ENCODE data around the gene CTNNA2.

The CTNNA2 gene

GRCh38 chr2:80166483-80167171, 653.8 kb downstream of the CTNNA2 start:
- TF ChIP-seq GATA3 (IDR thresholded peaks at IDR 0.05; ENCODE audit: low read depth, low read length) (no peak), GATA2 (IDR thresholded peaks at IDR 0.05; ENCODE audit: low read depth, low read length) (no peak)

GRCh38 chr2:80167284-80167808, 654.5 kb downstream of the CTNNA2 start:
- TF ChIP-seq GATA3 (IDR thresholded peaks at IDR 0.05; ENCODE audit: low read depth, low read length): no peak
- no peak for TF ChIP-seq GATA2 (IDR thresholded peaks at IDR 0.05; ENCODE audit: low read depth, low read length)

DNA sequence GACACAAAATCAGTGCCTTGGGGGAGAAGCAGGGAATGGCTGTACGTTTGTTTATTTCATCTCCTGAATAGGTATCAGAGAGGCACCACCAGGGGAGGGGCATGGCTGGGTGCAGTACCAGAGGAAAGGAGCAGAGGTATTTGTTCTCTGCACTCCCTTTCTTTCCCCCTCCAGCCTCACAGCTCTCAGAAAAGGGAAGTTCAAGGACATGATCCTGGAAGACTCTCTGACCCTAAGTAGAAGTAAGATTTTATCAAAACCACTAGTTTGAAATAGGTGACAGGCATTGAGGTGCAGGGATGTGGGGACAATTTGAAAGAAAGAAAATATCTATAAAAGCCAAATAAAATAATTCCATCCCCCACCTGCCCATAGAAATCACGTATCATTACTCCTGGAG, 655.2 kb downstream of the CTNNA2 start:
- TF ChIP-seq GATA3 (IDR thresholded peaks at IDR 0.05; ENCODE audit: low read depth, low read length): no peak
- no peak for TF ChIP-seq GATA2 (IDR thresholded peaks at IDR 0.05; ENCODE audit: low read depth, low read length)

- no peak for TF ChIP-seq GATA2 (IDR thresholded peaks at IDR 0.05; ENCODE audit: low read depth, low read length)
- TF ChIP-seq GATA3 (IDR thresholded peaks at IDR 0.05; ENCODE audit: low read depth, low read length): no peak
These were observed 656.0 kb downstream of the CTNNA2 start for GRCh38 chr2:80168801-80169200.

DNA sequence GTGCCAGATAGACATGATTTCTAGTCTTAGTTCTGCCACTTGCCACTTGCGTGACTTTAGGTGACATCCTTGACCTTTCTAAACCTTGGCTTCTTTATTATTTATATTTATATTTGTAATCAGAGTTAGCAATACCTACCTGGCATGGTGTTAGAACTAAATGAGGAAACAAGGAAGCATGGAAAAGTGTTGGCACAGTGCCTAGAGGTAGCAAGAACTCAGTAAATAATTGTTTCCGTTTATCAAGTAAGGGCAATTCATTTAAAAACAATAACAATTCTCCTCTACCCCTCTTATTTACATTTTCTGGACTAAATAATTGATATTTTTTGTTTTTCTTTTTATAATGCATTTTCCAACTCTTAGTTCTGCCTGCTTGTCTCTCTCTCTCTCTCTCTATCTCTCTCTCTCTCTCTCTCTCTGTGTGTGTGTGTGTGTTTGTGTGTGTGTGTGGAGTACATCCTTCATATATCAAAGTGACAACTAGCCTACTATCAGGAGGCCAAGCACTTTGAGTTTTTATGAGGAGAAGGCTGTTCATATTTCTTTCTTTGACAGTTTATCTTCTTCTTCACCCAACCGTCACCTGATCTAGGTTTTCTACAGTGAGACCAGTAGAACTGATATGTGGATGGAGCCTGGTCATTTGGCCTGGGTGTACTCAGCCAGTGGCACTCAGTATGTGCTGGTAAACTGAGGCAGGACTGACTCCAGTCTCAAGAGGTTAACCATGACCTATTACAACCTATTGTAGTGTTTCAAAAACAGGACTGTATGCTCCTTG, 657.2 kb downstream of the CTNNA2 start:
- TF ChIP-seq GATA2 (IDR thresholded peaks at IDR 0.05; ENCODE audit: low read depth, low read length): no peak
- no peak for TF ChIP-seq GATA3 (IDR thresholded peaks at IDR 0.05; ENCODE audit: low read depth, low read length)

- TF ChIP-seq GATA2 (IDR thresholded peaks at IDR 0.05; ENCODE audit: low read depth, low read length) (no peak), GATA3 (IDR thresholded peaks at IDR 0.05; ENCODE audit: low read depth, low read length) (no peak)
These were observed 672.2 kb downstream of the CTNNA2 start for GRCh38 chr2:80185091-80185490.

- no peak for TF ChIP-seq GATA2 (IDR thresholded peaks at IDR 0.05; ENCODE audit: low read depth, low read length)
- TF ChIP-seq GATA3 (IDR thresholded peaks at IDR 0.05; ENCODE audit: low read depth, low read length): no peak
These were observed 673.4 kb downstream of the CTNNA2 start for GRCh38 chr2:80186262-80186661.

DNA sequence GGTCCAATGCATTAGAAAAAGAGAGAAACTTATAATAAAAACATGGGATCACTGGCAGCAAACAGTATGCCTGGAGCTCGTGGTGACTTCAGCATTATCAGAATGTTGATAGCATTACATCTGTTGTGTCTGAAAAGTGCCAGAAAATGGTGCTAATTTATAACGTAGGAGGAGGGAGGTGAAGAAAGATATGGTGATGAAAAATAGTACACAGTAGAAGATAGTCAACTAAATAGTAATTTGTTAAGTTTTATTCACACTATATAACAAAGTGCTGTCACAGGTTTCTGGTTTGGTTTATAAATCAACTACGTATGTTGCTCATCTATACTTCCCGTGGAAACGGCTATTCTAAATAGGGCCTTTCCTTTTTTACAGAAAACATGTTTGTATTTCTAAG, 674.3 kb downstream of the CTNNA2 start:
- TF ChIP-seq GATA2 (IDR thresholded peaks at IDR 0.05; ENCODE audit: low read depth, low read length): no peak
- TF ChIP-seq GATA3 (IDR thresholded peaks at IDR 0.05; ENCODE audit: low read depth, low read length): no peak

DNA sequence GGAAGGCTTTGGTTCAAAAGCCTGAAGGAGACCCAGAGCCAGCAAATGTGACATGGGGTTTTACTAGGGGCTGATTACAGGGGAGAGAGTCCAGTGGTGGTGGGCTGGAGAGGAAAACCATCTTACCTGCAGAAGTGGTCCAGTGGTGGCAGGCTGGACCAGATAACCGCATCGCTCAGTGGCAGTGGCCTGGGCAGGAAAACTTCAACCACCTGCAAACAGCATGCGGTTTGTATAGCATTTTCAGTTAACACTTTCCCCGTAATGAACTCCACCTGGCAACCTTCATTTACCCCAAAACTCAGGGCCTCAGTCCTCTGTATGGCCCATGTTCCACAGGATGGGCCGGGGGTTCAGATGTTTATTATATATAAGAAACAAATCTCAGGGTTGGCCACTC, 677.3 kb downstream of the CTNNA2 start:
- no peak for TF ChIP-seq GATA3 (IDR thresholded peaks at IDR 0.05; ENCODE audit: low read depth, low read length)
- no peak for TF ChIP-seq GATA2 (IDR thresholded peaks at IDR 0.05; ENCODE audit: low read depth, low read length)

- no peak for TF ChIP-seq GATA2 (IDR thresholded peaks at IDR 0.05; ENCODE audit: low read depth, low read length)
- TF ChIP-seq GATA3 (IDR thresholded peaks at IDR 0.05; ENCODE audit: low read depth, low read length): no peak
These were observed 680.7 kb downstream of the CTNNA2 start for GRCh38 chr2:80193566-80193965.

GRCh38 chr2:80195034-80195433, 682.2 kb downstream of the CTNNA2 start:
- TF ChIP-seq GATA2 (IDR thresholded peaks at IDR 0.05; ENCODE audit: low read depth, low read length): no peak
- TF ChIP-seq GATA3 (IDR thresholded peaks at IDR 0.05; ENCODE audit: low read depth, low read length): no peak

DNA sequence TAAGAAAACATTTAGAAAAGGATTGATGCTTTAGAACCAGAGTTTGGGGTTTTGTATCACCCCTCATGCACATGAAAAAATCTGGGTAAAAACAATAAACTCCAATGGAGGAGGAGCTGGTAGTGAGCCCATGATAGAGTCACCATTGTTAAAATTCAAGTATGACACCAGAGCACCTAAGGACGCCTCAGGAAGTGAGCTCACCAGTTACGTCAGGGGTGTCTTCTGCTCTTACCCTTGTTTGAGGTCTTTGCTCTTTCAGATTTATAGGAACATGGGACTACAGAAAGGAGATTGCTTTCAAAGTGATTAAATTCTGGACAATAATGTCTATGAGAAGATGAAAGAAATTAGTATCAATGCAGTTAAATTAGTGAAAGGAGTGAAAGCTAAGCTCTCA, 685.2 kb downstream of the CTNNA2 start:
- TF ChIP-seq GATA3 (IDR thresholded peaks at IDR 0.05; ENCODE audit: low read depth, low read length) (no peak), GATA2 (IDR thresholded peaks at IDR 0.05; ENCODE audit: low read depth, low read length) (no peak)

DNA sequence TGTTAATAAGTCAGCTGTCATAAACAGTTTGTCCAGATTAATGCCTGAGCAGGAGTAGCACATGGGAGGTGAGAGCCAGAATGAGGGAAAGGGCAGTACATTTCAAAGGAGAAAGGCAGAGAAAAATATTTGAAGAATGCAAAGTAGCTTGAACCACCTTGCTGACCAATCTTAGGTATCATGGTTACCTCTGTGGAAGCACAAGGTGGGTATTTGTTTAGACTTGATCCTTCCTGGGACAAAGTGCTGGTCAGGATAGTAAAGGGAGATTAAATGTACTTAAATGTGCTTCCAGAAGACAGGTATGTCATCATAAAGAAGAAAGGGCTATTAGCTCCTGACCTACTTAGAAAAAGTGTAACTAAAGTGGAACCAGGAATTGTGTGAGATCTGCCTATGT, 686.7 kb downstream of the CTNNA2 start:
- no peak for TF ChIP-seq GATA2 (IDR thresholded peaks at IDR 0.05; ENCODE audit: low read depth, low read length)
- no peak for TF ChIP-seq GATA3 (IDR thresholded peaks at IDR 0.05; ENCODE audit: low read depth, low read length)

DNA sequence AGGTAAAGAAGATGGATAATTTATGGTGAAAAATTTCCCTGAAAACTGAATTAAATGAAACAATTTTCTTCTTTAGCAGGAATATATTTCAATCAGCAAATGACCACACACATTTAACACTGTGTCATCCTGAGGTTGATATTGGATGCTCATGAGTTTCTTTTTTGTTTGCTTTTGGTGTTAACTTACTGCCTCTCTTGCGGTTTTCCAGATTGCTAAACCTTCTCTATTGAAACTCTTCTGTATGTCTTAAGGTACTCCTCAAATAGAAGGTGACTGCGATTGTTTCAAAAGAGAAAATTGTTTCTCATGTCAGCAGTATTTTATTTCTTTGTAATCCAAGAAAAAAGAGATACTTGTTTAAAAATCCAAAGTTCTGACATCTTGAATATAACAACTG, 692.6 kb downstream of the CTNNA2 start:
- no peak for TF ChIP-seq GATA3 (IDR thresholded peaks at IDR 0.05; ENCODE audit: low read depth, low read length)
- TF ChIP-seq GATA2 (IDR thresholded peaks at IDR 0.05; ENCODE audit: low read depth, low read length): no peak

- TF ChIP-seq GATA3 (IDR thresholded peaks at IDR 0.05; ENCODE audit: low read depth, low read length) (no peak), GATA2 (IDR thresholded peaks at IDR 0.05; ENCODE audit: low read depth, low read length) (no peak)
These were observed 696.6 kb downstream of the CTNNA2 start for GRCh38 chr2:80209458-80209857.

Data from SH-SY5Y (cell line).